ENCODE measurements around the gene CFAP20DC.

GRCh38 chr3:58979840-58980239 is 70.0 kb downstream of the CFAP20DC start:
- TF ChIP-seq, protein P1, sequence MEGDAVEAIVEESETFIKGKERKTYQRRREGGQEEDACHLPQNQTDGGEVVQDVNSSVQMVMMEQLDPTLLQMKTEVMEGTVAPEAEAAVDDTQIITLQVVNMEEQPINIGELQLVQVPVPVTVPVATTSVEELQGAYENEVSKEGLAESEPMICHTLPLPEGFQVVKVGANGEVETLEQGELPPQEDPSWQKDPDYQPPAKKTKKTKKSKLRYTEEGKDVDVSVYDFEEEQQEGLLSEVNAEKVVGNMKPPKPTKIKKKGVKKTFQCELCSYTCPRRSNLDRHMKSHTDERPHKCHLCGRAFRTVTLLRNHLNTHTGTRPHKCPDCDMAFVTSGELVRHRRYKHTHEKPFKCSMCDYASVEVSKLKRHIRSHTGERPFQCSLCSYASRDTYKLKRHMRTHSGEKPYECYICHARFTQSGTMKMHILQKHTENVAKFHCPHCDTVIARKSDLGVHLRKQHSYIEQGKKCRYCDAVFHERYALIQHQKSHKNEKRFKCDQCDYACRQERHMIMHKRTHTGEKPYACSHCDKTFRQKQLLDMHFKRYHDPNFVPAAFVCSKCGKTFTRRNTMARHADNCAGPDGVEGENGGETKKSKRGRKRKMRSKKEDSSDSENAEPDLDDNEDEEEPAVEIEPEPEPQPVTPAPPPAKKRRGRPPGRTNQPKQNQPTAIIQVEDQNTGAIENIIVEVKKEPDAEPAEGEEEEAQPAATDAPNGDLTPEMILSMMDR (IDR thresholded peaks at IDR 0.05): no peak
- TF ChIP-seq ZFX (IDR thresholded peaks at IDR 0.05; ENCODE audit: borderline replicate concordance): no peak
